Hepatocyte (in vitro differentiated cells): Measurements from ENCODE around the gene LINC01488.

Source experiments
- CTCF ChIP-seq: fragments of 200-600 bp; sonication (generic); IDR thresholded peaks from 2 replicates; pipeline ENCODE4 v1.5.1; 2016; ENCODE audit warnings: antibody characterized with exemption, mild to moderate bottlenecking; ENCODE audit not compliant: poor library complexity
- EZH2phosphoT487 ChIP-seq: fragments of 200-600 bp; sonication (generic); IDR thresholded peaks from one replicate; pipeline ENCODE4 v1.6.1; 2018; ENCODE audit warnings: antibody characterized with exemption, mild to moderate bottlenecking, low read depth, moderate library complexity; ENCODE audit not compliant: unreplicated experiment, severe bottlenecking

GRCh38 chr11:69488543-69488940 lies 7.1 kb downstream of the LINC01488 start:
- TF ChIP-seq CTCF (no peak), EZH2phosphoT487 (no peak)
